ENCODE data around the gene MACROD2.
"Not testable (repeated sequence)": the region's sequence is repeated elsewhere in the genome, so short reads cannot be mapped to it uniquely, and the experiment has no call there.

Gene MACROD2

DNA sequence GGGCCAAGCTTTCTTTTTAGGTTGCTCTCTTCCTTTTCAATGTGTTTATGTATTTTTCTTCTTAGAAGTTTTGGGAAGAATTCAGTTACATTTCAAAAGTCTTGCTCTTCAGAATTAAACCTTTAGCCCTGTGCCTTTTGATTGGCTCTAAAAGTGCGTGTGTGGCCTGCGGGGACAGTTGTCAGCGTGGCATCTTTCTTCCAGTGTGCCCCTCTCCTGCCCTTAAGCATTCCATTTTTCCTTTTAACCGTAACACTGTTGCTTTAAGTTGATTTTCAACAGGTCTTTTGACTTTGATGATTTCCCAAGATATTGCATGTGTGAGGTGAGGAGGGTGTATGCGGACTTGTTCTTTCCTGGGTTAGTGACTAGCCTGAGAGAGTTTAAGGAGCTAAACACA, 1341.2 kb downstream of the MACROD2 start:
- no peak for DNase-seq

GRCh38 chr20:15339264-15339663, 1343.9 kb downstream of the MACROD2 start:
- no peak for DNase-seq

GRCh38 chr20:15342991-15343523, 1347.7 kb downstream of the MACROD2 start:
- DNase-seq: no peak

DNA sequence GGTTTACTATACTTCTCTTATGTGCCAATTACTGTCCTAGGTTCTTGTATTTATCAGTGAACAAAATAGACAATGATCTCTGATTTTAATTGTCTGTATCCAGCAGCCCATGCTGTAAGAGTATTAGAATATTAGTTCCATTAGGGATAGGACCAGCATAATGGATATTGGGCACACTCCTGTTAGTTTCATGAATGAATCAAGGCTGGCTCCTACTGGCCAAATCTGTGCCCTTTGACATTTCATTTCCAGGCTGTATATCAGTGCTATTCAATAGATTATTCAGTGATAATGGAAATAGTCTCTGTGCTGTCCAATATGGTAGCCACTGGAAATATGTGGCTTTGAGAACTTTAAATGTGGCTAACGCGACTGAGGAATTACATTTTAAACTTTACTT, 1350.0 kb downstream of the MACROD2 start:
- no peak for DNase-seq

GRCh38 chr20:15346657-15347280, 1351.5 kb downstream of the MACROD2 start:
- no peak for DNase-seq

DNA sequence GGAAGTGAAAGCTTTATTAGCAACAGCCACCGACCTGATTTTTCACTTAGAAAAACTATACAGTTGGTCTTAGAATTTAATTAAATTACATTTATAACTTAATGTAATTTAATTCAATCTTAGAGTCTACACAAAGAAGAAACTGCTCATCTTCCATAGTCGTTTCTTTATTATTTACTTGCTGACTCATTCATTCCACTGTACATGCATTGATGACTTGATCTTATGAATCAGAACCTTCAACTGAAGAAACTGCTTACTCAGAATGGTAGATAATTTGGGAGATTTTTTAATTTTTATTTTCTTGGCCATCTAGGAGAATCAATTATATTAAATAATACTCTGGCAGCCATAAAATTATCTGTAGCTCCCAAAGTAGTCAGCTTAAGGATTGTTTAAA, 1363.7 kb downstream of the MACROD2 start:
- DNase-seq: no peak

GRCh38 chr20:15362849-15363248, 1367.5 kb downstream of the MACROD2 start:
- no peak for DNase-seq

GRCh38 chr20:15364781-15365180, 1369.5 kb downstream of the MACROD2 start:
- DNase-seq: no peak

DNA sequence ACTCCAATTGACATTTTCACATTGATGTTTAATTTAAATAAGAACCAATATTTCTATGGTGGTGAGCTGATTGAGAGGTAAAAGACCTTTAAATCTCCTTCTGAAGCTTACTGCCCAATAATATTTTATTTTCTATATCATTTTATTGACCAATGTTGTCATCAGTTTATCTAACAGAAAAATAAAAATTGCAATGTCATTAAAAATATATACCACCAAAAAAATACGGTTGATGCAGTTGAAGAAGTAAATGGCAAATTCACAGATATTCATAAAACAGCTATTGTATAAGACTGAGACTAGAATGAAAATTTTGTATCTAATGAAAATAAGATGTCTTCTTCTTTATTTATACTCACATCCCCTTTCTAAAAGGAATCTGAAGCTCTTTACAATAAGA, 1375.1 kb downstream of the MACROD2 start:
- DNase-seq: no peak

GRCh38 chr20:15374682-15375081, 1379.4 kb downstream of the MACROD2 start:
- DNase-seq: no peak

GRCh38 chr20:15375836-15376235, 1380.5 kb downstream of the MACROD2 start:
- no peak for DNase-seq

GRCh38 chr20:15377603-15378002, 1382.3 kb downstream of the MACROD2 start:
- DNase-seq: not testable (repeated sequence)

- no peak for DNase-seq
These were observed 1382.8 kb downstream of the MACROD2 start for GRCh38 chr20:15378151-15378550.

GRCh38 chr20:15379681-15380296, 1384.5 kb downstream of the MACROD2 start:
- no peak for DNase-seq

DNA sequence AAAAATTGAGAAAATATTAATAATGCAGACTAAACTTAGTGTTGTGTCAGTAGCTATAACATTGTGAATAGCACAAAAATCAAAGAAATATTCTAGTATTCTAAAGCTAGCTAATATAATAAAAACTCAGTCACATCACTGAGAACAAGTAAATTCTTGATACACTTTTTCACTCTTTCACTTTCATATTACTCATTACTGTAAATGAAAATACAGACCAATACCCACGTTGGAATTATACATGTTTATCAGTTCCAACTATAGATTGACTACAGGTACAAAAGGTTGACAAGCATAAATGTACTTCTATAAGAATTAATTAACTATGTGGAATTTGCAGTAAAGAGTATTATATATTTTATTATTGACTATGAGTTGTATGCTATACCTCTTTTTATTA, 1385.5 kb downstream of the MACROD2 start:
- no peak for DNase-seq

- no peak for DNase-seq
These were observed 1391.9 kb downstream of the MACROD2 start for GRCh38 chr20:15387228-15387627.

DNA sequence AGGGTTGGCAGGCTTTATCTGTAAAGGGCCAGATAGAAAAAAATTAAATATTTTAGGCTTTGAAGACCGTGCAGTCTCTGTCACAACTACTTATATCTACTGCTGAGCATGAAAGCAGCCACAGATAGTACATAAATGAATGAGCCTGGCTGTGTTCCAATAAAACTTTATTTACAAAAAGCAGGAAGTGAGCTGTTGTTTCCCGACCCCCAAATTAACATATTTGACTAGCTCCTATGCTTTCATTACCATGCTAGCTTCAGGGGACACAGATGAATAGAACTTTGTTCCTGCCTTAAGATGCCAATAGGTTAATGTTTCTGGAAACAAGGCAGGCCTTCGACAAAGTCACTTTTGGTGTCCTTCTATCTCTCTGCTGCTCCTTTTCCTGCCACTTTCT, 1400.1 kb downstream of the MACROD2 start:
- DNase-seq: no peak

DNA sequence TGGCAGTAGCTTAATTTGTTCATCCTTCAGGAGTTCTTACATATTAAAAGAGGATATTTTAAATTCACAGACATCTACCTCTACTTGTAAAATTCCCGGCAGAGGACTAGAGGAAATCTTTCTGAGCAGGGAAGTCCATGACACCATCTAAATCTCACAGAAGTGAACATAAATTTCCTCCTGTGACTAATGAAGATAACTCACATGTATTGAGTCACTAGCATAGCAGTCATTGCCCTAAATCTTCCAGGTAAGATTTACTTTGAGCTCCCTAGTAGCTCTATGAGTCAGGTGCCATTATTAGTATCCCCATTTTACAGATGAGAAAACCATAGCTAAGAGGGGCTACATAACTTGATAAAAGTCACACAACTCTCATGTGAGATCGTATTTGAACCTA, 1400.7 kb downstream of the MACROD2 start:
- DNase-seq: no peak

DNA sequence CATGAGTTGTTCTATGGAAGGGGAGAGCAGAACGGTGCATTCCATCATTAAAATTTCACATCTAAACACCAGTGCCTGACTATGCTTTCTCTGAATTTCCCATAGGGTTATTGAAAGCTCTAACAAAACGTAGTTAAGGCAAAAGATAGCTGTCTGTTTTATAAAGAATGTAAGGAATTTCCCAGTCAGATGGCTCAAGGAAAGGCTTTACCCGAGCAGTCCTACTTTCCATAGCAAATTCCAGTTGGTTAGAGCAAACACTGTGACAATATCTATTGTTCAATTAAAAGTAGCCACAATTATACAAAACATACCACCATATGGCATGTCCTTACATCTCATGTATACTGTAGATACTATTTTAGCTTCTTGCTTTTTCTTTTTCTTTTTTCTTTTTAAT, 1401.6 kb downstream of the MACROD2 start:
- no peak for DNase-seq

GRCh38 chr20:15399781-15400180, 1404.5 kb downstream of the MACROD2 start:
- no peak for DNase-seq

DNA sequence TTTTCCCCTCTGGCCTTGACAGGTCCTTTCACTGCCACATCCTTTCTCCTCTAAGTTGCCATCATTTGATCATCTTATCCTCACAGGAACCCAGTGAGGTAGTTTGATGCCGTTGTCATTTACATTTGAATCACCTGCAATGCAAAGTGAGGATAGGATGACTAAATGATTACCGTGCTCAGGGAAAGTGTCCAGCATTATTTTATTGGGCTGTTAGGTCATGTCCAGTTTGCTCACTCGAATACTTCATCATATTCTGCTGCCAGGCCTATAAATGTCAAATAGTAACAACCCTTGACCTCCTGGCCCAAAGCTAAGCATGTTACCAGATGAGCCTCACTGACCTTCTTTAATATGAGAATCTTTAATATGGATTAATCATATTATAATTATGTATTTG, 1410.8 kb downstream of the MACROD2 start:
- no peak for DNase-seq

- DNase-seq: no peak
These were observed 1416.5 kb downstream of the MACROD2 start for GRCh38 chr20:15411781-15412180.

GRCh38 chr20:15415908-15416307, 1420.6 kb downstream of the MACROD2 start:
- no peak for DNase-seq

DNA sequence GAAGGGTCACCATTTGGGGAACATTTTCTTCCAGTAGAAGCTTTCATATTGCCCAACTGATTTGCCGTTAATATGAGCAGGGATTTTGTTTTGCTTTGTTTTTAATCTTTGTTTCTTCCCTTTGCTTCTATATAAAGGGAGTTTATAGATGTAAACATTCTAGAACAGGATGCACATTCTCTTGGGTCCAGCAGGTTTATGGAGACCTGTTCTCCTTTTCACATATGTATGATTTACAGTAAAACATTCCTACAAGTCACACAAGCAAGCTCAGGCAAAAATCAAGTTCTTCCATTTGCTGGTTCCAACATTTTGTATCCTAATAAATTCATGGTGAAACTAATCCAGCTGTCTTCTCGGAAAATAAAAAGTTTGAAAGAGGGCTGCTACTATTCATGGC, 1424.5 kb downstream of the MACROD2 start:
- DNase-seq: no peak

GRCh38 chr20:15422966-15423365, 1427.7 kb downstream of the MACROD2 start:
- DNase-seq: no peak

All from hematopoietic multipotent progenitor cell treated with erythropoietin and hydrocortisone succinate and interleukin-3 and kit ligand, for 6 days (in vitro differentiated cells).